ENCODE results near the gene ARPP21.

The ARPP21 gene

DNA sequence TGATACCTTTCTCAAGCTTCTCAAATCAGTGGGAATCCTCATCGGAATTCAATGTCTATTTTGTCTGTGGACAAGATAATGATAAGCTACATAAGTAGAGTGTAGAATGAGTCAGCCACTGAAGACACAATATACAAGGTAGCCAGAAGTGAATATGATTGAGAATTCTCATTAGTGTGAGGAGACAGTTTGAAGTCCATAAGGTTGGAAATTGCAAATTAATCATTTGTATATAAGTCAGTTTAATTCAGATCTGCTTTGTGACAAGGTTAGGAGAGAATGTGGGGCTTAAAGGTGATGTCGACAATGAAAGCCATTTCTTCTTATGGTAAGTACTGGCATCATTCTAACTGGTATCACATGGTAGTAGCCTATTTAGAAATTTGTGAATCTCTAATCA is 4.2 kb downstream of the ARPP21 start:
- no peak for DNase-seq

DNA sequence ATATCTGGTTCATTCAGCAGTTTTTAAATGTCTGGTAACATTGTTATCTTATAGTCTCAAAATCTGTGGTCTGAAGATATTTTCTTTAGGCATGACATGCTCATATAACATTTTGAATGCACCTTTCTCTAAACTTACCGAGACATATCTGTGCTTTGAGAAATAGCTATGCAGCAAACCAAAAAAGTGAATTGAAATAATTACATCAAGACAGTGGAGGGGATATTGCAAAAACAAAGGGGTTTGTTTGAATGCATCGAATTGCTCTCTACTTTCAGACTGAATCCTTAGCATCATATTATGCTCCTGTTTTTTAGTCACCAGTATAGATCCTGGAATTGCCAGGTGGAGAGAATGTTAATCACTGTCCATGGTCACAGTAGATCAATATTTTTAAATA is 5.1 kb downstream of the ARPP21 start:
- no peak for DNase-seq

DNA sequence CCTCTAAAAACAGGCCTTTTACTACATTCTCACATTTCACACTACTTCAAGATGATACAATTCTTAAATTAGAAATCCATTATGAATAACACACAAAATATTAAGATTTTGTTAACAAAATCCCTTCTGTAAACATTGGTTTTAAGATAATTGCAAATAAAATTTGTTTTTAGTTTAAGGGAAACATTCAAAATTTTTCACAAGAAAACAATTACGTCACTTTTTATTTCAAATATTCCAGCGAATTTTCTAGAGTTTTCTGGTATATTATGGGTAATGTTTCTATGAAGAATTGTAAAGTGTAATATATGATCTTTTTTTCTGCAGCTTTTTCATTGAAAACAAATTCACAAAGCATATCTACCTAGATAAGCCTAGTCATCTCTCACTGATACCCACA is 5.9 kb downstream of the ARPP21 start:
- no peak for DNase-seq

DNA sequence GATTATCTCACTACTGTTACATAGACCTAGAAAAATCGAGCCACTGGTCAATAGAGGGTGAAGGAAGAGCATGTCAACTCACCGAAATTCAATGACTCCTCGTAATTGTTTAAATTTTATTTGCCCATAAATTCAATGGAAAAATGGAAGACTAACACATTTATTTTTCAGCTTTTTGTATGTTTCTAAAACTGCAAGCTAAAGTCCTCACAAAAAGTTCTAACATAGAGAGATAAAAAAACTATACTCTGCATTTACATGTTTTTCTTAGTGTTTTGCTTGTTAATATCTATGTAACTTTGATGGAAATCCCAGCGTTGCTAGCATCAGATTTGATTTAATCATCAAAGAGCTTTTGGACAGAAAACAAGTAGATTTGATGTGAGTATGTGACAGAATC is 6.8 kb downstream of the ARPP21 start:
- DNase-seq, result no peak

DNA sequence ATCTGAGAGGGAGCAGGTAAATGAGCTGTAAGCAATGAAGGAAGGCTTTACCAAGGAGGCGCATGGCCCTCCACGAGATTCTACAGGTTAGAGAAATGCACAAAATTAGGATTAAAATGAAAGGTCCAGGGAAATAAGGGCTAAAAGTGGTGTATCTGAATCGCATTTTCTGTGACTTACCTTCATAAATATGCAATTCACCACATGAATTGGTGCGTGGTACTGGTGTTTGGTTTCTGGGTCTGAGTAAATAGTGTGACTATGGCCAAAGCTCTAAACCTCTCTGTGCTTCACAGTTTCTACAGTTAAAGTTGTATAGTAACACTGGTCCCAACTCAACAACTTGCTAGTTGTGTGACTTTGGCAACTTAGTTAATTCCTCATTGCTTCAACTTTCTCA is 8.1 kb downstream of the ARPP21 start:
- no peak for DNase-seq

DNA sequence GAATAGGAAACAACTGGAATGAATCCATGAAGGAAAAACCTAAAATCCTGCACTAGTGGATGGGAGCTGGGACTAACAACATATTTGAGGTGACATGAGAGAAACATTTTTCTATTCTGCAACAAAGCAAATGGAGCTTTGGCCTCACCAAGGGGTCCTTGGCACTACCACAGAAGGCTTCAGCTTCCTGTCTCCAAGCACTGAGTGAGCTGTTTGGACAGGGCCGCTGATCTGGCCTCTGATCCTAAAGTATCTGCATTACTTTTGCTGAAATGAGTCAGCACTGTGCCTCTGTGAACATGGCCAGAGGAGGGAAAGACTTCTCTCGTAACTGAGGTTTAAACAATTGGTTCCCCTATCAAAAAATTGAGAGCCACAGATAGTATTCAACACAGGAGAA is 9.0 kb downstream of the ARPP21 start:
- no peak for DNase-seq

DNA sequence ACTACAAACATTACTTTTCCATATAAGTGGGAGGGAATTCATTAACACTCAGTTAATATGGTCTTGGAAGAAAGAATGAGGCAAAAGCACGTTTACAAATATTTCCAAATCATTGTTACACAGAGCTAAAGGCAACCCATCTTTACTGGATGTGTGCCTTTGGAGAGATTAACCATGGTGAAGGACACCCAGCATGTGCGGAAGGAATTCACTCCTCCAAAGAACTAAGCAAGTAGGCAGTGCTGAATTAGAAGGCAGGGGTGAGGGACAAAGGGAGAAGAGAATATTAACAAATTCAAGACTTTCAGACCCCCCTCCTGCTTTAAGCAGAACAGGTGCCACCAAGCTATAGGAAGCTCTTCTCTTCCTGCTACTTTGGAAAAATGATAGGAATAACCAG is 10.1 kb downstream of the ARPP21 start:
- DNase-seq, result no peak

DNA sequence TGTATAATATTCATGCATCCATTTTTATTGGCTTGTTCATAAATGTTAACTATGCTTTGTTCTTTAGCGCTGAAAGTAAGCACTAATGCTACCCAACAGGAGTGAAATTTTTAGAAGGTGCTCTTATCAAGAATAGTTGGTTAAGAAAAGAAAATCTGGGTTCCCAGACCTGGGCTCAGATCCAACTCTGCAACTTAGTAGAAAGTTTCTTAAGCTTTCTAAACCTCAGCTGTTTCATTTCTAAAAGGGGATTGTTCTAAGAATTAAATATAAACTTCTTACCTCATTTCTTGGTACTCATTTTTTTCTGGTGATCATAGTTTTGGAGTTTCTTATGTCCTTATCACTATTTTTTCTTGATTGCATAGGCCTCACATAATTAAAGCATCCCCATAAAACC is 12.1 kb downstream of the ARPP21 start:
- DNase-seq, result no peak

DNA sequence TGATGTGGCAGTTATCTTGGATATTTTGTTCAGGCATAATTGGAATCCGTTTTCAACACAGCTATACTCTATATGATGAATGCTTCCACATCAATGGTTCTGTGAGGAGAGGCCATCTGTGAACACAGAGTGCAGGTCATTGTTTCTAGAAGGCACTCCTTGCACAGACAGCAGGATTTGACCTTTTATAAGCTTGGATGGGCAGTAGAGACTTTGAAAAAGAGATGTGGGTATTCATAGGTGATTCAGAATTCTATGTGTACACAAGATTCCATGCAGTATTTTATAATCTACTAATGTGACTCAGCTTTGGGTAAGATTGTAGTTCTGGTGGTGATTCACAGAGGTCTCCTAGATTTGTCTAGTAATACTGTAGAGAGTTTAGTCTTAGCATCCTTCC is 12.5 kb downstream of the ARPP21 start:
- DNase-seq, result no peak

DNA sequence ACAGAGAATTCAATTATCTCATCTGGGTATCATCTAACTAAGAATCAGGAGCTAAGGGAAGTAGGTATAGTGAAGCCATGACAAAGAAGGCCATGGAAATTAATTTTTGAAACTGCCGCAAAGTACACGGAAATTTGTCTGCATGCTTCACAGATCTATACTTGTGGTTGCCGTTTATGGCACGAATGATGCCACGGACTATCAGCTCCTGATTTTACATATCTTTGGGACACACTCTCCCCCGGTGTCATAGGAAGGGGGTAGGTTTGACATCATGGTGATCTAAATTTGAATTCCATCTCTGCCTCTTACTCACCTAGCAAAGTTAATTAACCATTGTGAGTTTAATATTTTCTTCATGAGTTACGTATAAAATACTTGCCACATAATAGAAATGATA is 14.0 kb downstream of the ARPP21 start:
- no peak for DNase-seq

DNA sequence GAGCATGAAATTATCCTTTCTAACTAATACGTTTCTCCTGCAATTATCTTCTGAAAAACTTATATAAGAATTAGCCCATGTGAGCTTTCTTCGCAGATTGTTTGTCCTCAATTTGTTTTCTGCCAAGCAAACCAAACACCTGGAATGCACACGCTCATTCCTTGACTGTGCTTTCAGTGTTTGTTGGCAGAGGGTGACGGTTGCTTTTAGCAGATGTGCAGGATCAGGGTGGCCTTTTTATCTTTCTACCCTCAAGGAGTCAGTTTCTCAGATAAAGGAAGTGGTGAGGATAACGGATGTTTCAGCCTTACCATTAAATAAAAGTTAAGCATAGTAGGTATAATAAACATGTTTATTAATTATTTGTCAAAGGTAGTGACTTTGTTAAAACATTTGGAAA is 15.2 kb downstream of the ARPP21 start:
- no peak for DNase-seq

DNA sequence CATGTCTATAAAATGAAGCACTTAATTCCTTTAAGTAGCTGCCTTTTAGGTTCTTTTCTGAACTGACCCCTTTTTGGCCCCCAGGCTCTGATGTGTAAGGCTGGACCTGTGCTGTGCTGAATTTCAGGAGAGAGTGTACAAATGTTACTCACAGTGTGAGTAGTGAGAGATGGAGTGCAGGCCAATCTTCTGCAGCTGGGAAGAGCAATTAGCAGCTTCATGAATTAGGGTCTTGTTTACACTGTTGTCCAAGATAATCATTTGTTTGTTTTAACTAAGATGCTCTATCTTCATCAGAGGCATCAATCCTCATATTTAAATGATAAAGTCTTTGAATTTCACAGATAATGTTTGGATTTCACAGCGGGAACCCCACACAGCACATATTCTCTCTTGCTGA is 19.4 kb downstream of the ARPP21 start:
- no peak for DNase-seq

DNA sequence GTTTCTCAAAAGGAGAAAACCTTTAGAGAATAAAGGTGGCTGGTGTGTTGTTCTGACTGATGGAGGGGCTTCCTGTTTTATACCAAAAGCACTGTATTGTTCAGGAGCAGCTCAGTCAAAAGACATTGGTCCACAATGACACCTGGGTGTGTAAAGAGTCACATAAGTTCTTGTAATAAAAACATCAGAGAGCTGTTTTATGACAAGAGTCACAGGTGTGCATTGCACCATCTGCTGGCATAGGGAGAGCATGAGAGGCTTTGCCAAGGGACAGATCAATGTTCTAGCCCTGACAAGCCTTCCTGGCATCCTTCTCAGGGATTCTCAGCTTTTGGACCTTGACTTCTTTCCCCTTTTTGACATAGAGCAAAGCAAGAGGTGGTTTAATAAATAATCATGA is 20.4 kb downstream of the ARPP21 start:
- DNase-seq, result no peak

DNA sequence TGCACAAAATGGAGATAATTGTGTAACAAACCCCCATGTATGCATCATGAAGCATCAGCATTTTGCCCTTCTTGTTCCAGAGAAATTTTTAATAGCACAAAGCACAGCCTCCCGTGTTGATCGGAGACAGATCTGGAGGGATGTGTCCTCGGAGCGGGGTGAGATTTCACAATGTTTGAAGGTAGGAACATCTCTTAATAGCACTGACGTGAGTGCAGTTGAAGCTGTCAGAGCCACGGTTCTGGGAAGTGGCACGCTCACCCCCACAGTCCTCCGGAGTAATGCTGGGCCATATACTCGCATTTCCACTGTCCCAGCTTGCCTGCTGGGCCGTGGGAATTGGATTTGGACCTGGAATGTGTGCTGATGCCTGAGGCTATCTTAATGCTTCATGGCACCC is 24.1 kb downstream of the ARPP21 start:
- no peak for DNase-seq

DNA sequence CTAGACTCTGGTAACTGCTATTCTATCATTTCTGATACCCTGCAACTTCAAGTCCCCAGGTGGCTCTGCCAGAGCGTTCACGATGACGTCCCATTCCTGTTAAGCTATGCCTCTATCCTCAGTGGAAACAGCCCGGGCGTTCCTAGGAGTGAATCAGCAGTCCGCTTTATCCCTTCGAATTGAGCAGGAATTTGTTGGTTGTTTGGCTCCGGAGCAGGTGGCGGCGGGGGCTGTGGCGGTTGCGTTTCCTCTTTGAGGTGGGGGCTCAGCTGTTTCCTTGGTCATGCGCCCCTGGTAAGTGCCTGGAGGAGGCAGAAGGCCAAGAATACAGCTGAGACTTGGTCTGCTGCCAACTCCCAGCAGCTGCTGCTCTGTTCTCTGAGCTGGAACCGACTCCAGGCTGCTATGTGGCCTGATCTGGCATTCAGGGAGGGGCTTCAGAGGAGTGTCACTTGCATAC is 25.2 kb downstream of the ARPP21 start:
- DNase-seq, result peak; percentile 62

DNA sequence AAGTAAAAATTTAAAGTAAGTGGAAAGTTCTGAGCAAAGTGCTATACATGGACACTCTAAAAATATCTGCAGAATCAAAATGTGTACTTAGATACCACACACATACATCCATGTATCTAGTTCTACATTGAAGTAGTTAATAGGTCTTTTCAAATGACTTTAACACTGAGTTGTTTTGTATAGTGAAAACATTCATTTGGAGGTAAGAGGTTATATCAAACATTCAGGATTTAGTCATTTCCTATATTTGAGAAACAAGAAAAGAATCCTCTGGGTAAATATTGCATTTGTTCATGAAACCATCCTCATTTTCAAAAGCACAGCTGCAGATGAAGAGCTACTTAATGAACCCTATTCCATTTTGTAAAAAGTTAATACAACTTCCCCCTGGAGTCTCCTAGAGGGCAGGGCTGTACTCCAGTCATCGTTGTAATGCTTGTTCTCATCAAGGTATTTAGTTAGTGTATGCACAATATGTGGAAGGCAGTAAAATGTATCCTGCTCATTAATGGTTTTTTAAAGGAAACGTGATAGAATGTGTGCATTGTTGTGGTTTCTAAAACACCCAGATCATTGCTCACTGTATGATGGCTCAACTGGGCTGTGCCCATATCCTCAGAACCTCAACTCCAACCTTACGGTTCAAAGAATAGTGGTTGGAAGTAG is 26.2 kb downstream of the ARPP21 start:
- no peak for DNase-seq

DNA sequence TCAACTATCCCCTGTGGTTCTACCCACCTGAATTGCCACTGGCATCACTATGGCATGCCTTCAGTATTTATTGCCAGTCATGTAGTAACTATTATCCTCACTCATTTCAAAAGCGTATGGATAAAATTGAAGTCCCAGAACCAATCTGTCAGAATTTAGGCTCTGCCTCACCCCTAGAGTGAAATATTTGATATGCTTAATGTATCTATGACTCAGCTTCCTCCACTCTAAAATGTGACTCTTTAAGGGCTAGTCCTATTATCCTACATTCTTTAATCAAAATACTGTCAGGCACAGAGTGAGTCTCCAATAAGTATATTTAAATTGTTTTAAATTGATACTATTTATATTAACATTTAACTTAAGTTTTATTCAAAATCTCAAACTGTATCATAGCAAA is 27.6 kb downstream of the ARPP21 start:
- no peak for DNase-seq

DNA sequence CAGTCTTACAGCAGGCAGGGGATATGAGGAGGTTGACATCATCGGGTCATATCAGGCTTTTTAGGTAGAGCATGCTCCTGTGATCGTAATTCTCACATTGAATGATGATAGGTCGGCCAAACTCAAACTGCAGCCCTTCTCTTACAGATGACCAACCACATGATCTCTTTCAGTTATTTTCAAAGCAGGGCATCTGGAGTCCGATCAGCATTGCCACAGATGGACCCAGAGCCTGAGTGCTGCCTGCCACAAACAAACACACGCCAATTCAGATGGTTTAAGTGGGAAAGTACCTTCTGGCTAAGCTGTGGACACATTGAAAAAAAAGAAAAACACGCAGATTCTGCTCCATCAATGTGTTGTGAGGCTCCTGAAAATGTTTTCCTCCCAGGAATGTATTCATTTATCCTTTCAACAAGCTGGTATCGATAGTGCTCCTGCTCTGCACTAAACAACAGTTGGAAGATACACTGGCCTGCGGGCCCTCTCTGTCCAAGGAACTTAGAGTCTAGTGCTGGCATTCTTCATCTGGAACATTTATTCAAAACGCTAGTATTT is 31.2 kb downstream of the ARPP21 start:
- no peak for DNase-seq

DNA sequence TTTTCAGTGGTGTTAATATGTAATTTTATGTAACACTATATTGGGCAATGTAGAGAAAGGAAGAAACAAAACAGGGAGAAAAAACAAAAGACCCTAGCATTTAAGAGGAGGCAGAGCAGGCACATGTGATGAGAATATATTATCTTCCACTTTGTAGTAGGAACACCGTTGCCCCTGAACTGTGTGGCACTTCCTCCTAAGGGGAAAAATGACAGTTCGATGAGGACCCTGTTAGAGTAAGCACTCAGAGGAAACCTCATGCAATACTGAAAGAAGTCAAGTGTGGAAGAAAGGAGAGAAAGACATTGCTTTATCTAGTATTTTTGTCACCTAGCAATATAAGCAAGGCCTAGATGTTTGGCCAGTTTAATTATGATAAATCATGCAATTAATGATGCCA is 32.2 kb downstream of the ARPP21 start:
- DNase-seq, result no peak

DNA sequence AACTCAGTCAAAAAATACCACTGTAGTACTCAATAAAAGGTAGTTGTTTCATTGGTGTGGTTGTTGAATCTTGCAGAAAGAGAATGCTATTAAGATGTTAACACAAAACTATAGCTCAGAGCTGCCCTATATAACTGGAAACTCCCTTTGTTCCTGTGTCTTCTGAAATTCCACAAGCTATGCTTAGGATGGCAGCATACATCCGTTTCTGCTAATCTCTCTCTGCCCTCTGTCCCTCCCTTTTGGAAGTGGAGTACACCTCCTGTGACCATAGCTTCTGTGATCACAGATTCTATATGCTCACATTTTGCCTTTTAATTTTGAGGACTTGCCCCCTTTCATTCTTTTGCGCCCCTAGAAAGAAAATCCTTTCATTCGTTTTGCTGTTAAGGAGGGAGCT is 33.7 kb downstream of the ARPP21 start:
- no peak for DNase-seq

DNA sequence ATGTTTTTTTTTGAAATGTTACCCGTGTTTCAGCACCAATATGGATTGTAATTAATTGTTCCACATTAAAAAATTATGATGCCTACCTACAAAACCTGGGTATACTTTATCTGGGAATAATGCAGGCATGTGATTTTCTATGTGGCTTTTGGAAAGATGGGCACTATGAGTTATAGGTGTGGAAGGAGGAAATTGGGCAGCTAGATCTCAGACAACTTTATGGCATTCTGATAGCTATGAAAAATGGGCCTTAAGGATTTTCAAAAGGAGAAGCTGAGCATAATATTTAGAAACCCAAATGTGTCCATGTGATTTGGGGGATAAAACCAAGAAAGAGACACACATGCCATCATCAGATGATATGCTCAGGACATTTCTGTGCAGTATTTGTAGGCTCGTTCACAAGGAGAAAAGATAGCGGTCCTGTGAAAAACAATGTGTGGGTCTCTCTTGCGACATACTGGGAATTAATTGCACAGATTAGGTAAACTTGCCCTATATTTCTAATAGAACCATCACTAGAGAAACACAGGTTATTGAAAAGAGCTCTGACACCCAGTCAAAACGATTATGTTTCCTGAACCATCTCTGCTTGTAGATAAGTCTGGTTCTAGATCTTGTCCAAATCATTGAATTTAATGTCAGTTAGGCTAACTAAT is 35.3 kb downstream of the ARPP21 start:
- no peak for DNase-seq

DNA sequence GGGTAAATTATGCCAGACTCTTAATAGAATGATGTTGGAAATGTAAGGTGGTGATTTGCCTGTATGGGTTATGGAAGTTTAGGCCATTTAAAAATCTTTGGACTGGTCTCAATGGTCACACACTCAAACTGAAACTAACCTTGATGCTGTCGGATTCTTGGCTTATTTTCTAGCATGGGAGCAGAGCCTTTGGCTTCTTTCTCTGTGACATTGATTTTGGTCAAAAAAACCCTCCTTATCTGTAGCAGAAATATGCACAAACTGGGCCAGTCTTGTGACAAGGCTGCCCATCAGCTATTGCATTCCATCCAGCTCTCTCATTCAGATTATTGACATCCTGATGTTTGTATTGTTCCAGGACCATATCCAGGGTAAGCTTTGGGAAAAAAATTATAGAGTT is 35.9 kb downstream of the ARPP21 start:
- DNase-seq, result no peak

DNA sequence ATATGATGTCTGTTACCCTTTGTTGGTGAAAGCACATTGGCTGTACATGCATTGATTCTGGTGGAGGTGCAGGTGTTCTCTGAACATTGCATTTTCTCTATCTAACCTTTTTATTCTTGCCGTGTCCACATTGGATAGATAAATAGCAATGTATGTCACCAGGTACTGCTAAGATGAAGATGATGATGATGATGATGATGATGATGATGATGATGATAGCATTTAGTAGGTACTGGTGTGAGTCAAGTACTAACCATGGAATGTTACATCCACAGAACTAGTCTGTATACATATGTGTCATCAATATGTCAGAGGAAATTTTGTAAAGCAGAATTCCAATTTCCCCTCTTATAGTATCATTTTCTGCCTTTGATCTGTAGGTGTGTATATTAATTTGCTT is 36.3 kb downstream of the ARPP21 start:
- DNase-seq, result no peak

DNA sequence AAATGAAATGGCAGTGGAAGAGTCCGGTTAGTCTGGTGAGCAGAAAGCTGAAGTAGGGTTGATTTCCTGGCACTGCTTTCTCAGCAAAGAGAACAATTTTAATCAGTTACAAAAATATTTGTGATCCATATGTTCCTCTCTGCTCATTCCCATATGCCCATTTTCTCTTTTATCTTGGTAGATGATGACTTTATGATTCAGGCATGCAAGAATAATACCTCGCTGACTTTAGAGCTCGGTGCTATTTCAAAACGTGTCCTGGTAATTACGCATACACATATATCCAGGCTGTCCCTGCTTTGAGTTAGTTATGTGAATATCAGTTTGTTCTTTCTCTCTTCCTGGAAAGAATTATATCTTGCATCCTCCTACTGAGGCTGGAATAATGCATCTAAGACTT is 38.5 kb downstream of the ARPP21 start:
- no peak for DNase-seq

DNA sequence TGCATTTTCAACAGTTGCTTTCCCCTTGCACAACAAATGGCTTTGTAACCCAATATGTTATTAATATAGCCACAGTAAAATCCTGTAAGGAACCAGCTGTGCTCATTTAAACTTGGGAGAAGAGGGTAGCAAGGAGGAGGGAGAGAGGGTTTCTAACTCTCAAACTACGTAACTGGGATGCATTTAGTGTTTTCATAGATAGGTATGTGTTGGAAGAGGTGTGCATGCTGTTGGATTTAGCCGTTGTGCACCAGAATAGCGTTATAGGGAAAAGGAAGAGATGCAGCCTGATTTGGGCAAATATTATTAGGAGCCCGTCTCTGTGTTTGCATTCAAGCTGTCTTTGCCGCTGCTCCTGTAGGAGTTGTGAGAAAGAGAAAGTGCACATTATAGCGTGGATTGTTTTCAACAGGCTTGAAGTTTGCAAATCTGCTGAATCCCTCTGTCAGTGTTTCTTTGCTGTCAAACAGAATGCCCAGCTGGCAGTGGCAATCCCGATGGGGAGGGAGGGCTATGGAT is 39.4 kb downstream of the ARPP21 start:
- DNase-seq, result no peak

Measured in NCI-H510A (cell line).